K562 (cell line): ENCODE results near the gene C1GALT1C1L. TPM values are rescaled to one million over a fixed set of nuclear protein-coding genes. Genes with fewer than 3 reads are reported as not detected.

ENCODE experiments used
- ATF7 ChIP-seq: fragments of 450-650 bp; IDR thresholded peaks from 2 replicates; pipeline ENCODE4 v1.7.1; 2014; ENCODE audit warnings: mild to moderate bottlenecking, moderate library complexity
- BCL6 ChIP-seq: fragments of 250-450 bp; sonication (Bioruptor Pico); IDR thresholded peaks from 2 replicates; pipeline ENCODE4 v1.4.0; 2020
- CTBP1 ChIP-seq: fragments of 450-650 bp; IDR thresholded peaks from 2 replicates; pipeline ENCODE4 v1.6.1; 2016; ENCODE audit warnings: borderline replicate concordance
- EP300 ChIP-seq: IDR thresholded peaks from 2 replicates; pipeline ENCODE4 v1.6.1; 2012; ENCODE audit warnings: low read length, improper control_type of control experiment
- FOSL1 ChIP-seq: fragments of 200-800 bp; sonication (Bioruptor generic); conservative IDR thresholded peaks from 2 replicates; pipeline ENCODE4 v1.6.1; 2016; ENCODE audit warnings: missing genetic modification characterization, missing compliant biosample characterization
- GABPA ChIP-seq: fragments of 200-800 bp; sonication (Bioruptor generic); conservative IDR thresholded peaks from 2 replicates; pipeline ENCODE4 v1.6.1; 2016; ENCODE audit warnings: low read depth, missing genetic modification characterization, missing compliant biosample characterization
- ILF3 ChIP-seq: fragments of 450-650 bp; IDR thresholded peaks from 2 replicates; pipeline ENCODE4 v1.6.1; 2018; ENCODE audit warnings: antibody characterized with exemption, mild to moderate bottlenecking, moderate library complexity, borderline replicate concordance
- ILK ChIP-seq: fragments of 450-650 bp; IDR thresholded peaks from 2 replicates; pipeline ENCODE4 v1.6.1; 2016; ENCODE audit warnings: missing genetic modification characterization, low read depth, mild to moderate bottlenecking, missing compliant biosample characterization, moderate library complexity, borderline replicate concordance
- KHSRP ChIP-seq: fragments of 450-650 bp; IDR thresholded peaks from 2 replicates; pipeline ENCODE4 v1.6.1; 2017
- LEF1 ChIP-seq: fragments of 450-650 bp; IDR thresholded peaks from 2 replicates; pipeline ENCODE4 v1.6.1; 2016; ENCODE audit warnings: mild to moderate bottlenecking
- MECOM ChIP-seq: fragments of 250-450 bp; sonication (Bioruptor Pico); IDR thresholded peaks from 2 replicates; pipeline ENCODE4 v1.8.0; 2022; ENCODE audit warnings: inconsistent platforms
- NBN ChIP-seq: fragments of 450-650 bp; IDR thresholded peaks from 2 replicates; pipeline ENCODE4 v1.6.1; 2016; ENCODE audit warnings: low read depth, mild to moderate bottlenecking
- NCOR1 ChIP-seq: fragments of 450-650 bp; IDR thresholded peaks from 2 replicates; pipeline ENCODE4 v1.6.1; 2016; ENCODE audit warnings: mild to moderate bottlenecking, moderate library complexity
- NR2C1 ChIP-seq, 2 experiments: fragments of 450-650 bp; IDR thresholded peaks; 2 replicates each; pipeline ENCODE4 v1.6.1; 2017; ENCODE audit warnings: mild to moderate bottlenecking in 2 of 2, antibody characterized with exemption in 1 of 2, inconsistent platforms in 1 of 2, missing compliant biosample characterization in 1 of 2, missing genetic modification characterization in 1 of 2
- NR2C2 ChIP-seq, 2 experiments: fragments of 200-800 bp in 1 of 2; sonication (Bioruptor generic) in 1 of 2; sonication (generic) in 1 of 2; formaldehyde crosslinking in 1 of 2; IDR thresholded peaks; 2 replicates each; pipeline versions ENCODE4 v1.6.1 to v1.8.0; 2016 to 2022; ENCODE audit warnings: mild to moderate bottlenecking in 1 of 2, missing compliant biosample characterization in 1 of 2, missing genetic modification characterization in 1 of 2, missing genetic modification reagents in 1 of 2
- NR3C1 ChIP-seq: sonication (generic); formaldehyde crosslinking; IDR thresholded peaks from 2 replicates; pipeline ENCODE4 v1.8.1; 2022; ENCODE audit warnings: missing genetic modification reagents
- RBM14 ChIP-seq: fragments of 200-400 bp; formaldehyde crosslinking; IDR thresholded peaks from 2 replicates; pipeline ENCODE4 v1.6.1; 2018; ENCODE audit warnings: low read depth, mild to moderate bottlenecking, low read length, moderate library complexity, borderline replicate concordance; ENCODE audit not compliant: insufficient read depth
- SMARCC2 ChIP-seq: fragments of 450-650 bp; IDR thresholded peaks from 2 replicates; pipeline ENCODE4 v1.6.1; 2017; ENCODE audit warnings: antibody characterized with exemption, moderate library complexity, mild to moderate bottlenecking, low read depth
- SRSF1 ChIP-seq: fragments of 200-400 bp; formaldehyde crosslinking; IDR thresholded peaks from 2 replicates; pipeline ENCODE4 v1.6.1; 2017; ENCODE audit warnings: mild to moderate bottlenecking, low read depth, low read length, moderate library complexity
- TAF9B ChIP-seq: fragments of 450-650 bp; IDR thresholded peaks from 2 replicates; pipeline ENCODE4 v1.6.1; 2018; ENCODE audit warnings: mild to moderate bottlenecking; ENCODE audit not compliant: partially characterized antibody
- TEAD1 ChIP-seq, 2 experiments: fragments of 450-650 bp in 1 of 2; sonication (generic) in 1 of 2; formaldehyde crosslinking; IDR thresholded peaks; 2 replicates each; pipeline versions ENCODE4 v1.4.0 to v1.8.0; 2020 to 2022; ENCODE audit warnings: mild to moderate bottlenecking in 2 of 2, missing genetic modification reagents in 1 of 2
- ZNF121 ChIP-seq: sonication (generic); formaldehyde crosslinking; conservative IDR thresholded peaks from 2 replicates; pipeline ENCODE4 v1.8.0; 2022; ENCODE audit warnings: missing genetic modification reagents
- ZNF175 ChIP-seq: fragments of 200-800 bp; sonication (Bioruptor generic); IDR thresholded peaks from 2 replicates; pipeline ENCODE4 v1.6.1; 2016; ENCODE audit warnings: low read depth, mild to moderate bottlenecking, missing genetic modification characterization, missing compliant biosample characterization
- ZNF445 ChIP-seq: fragments of 250-450 bp; sonication (Bioruptor Pico); IDR thresholded peaks from 2 replicates; pipeline ENCODE4 v1.4.0; 2020; ENCODE audit warnings: low read depth, mild to moderate bottlenecking, moderate library complexity
- ZNF511 ChIP-seq: sonication (generic); formaldehyde crosslinking; IDR thresholded peaks from 2 replicates; pipeline ENCODE4 v1.8.0; 2022; ENCODE audit warnings: mild to moderate bottlenecking, missing genetic modification reagents
- ZNF589 ChIP-seq: fragments of 200-800 bp; sonication (Bioruptor generic); IDR thresholded peaks from 2 replicates; pipeline ENCODE4 v1.6.1; 2016; ENCODE audit warnings: low read depth, missing genetic modification characterization, missing compliant biosample characterization
- ZNF639 ChIP-seq, 2 experiments: fragments of 200-800 bp in 1 of 2; sonication (Bioruptor generic) in 1 of 2; sonication (generic) in 1 of 2; formaldehyde crosslinking in 1 of 2; IDR thresholded peaks in 1 of 2; conservative IDR thresholded peaks in 1 of 2; 2 replicates each; pipeline versions ENCODE4 v1.5.0 to v1.6.1; 2016 to 2020; ENCODE audit warnings: missing compliant biosample characterization in 1 of 2, missing genetic modification characterization in 1 of 2, missing genetic modification reagents in 1 of 2
- polyA plus RNA-seq, 8 experiments: library from polyadenylated mRNA; depleted of rRNA in 4 of 8; stranded (reverse) in 5 of 8; unstranded in 3 of 8; fragments of >200 nt; fragmentation: Nextera tagmentation in 2 of 8; fragmentation: Illumina TruSeq in 1 of 8; extraction: Ambion mirVana in 2 of 8; extraction: Trizol in 1 of 8; gene quantifications; 2 replicates each; pipeline versions ENCODE4 v1.2.1 to v1.2.3, GENCODE V29; 2011 to 2014; ENCODE audit warnings: inconsistent platforms in 1 of 8, missing spikeins in 1 of 8
- total RNA-seq, 7 experiments: library from RNA; depleted of rRNA in 6 of 7; stranded (reverse); fragments of >200 nt in 6 of 7; fragmentation: Illumina TruSeq in 2 of 7; extraction: Trizol in 2 of 7; gene quantifications; 2 replicates each; pipeline versions ENCODE4 v1.2.1 to v1.2.3, GENCODE V29; 2011 to 2021; ENCODE audit warnings: low replicate concordance in 1 of 7

Gene C1GALT1C1L
- total and polyA plus RNA-seq, 9 of the 15 experiments (the other 6 are each of a cell fraction or from before 2014, with no cell fraction given), result 1.0 to 4.4 (median 1.9) TPM

GRCh38 chr2:43724728-43725526, 48.7 kb upstream of the C1GALT1C1L start (continued):
- TF ChIP-seq ZNF639 (CRISPR knock-in tag; conservative IDR thresholded peaks at IDR 0.05 in 1 of 2, IDR thresholded peaks at IDR 0.05 in 1 of 2), result peak in 1 of 2 experiments; percentile 88; a peak in 2 of 4 replicates
- peak; percentile 88 for TF ChIP-seq ZNF175 (CRISPR knock-in tag)
- TF ChIP-seq ATF7, result peak; percentile 77
- peak in 1 of 2 experiments; percentile 79; a peak in 1 of 4 replicates for TF ChIP-seq TEAD1 (CRISPR knock-in tag; IDR thresholded peaks at IDR 0.05)
- 0 out of 2 replicates have a peak, but pooled peaks have one; percentile 48 for TF ChIP-seq ILK (tag)
- TF ChIP-seq BCL6 (CRISPR knock-in tag), result peak; percentile 53; the same call in 1 of the 2 replicates
- TF ChIP-seq NBN, result peak; percentile 98
- TF ChIP-seq GABPA (tag), result 0 out of 2 replicates have a peak, but pooled peaks have one; percentile 12
- TF ChIP-seq KHSRP, result peak; percentile 83
- no peak for TF ChIP-seq SRSF1
- TF ChIP-seq EP300, result peak; percentile 95
- TF ChIP-seq NR3C1 (CRISPR knock-in tag), result no peak
- TF ChIP-seq CTBP1, result peak; percentile 97
- no peak for TF ChIP-seq RBM14
- TF ChIP-seq ZNF511 (CRISPR knock-in tag), result no peak
- 0 out of 2 replicates have a peak, but pooled peaks have one; percentile 2 for TF ChIP-seq ILF3
- TF ChIP-seq ZNF445 (CRISPR knock-in tag), result peak; percentile 61; the same call in 1 of the 2 replicates
- TF ChIP-seq ZNF589 (CRISPR knock-in tag), result peak; percentile 93; the same call in 1 of the 2 replicates
- peak; percentile 99 for TF ChIP-seq NCOR1
- 0 out of 2 replicates have a peak, but pooled peaks have one; percentile 14 for TF ChIP-seq NR2C1 (IDR thresholded peaks at IDR 0.05)
- peak; percentile 63 for TF ChIP-seq NR2C1 (tag; IDR thresholded peaks at IDR 0.05)
- TF ChIP-seq NR2C2 (CRISPR knock-in tag; IDR thresholded peaks at IDR 0.05), result no peak
- no peak for TF ChIP-seq NR2C2 (tag; IDR thresholded peaks at IDR 0.05)
- peak; percentile 90 for TF ChIP-seq FOSL1 (tag)
- peak; percentile 27 for TF ChIP-seq TAF9B
- peak; percentile 92 for TF ChIP-seq LEF1
- no peak for TF ChIP-seq ZNF121 (CRISPR knock-in tag)
- peak; percentile 73 for TF ChIP-seq MECOM (CRISPR knock-in tag)
- peak; percentile 88 for TF ChIP-seq SMARCC2
